ENCODE data around the gene ARHGAP25.
A peak's percentile ranks its signal among the peaks of the same experiment; 100 is the strongest.

Gene ARHGAP25

DNA sequence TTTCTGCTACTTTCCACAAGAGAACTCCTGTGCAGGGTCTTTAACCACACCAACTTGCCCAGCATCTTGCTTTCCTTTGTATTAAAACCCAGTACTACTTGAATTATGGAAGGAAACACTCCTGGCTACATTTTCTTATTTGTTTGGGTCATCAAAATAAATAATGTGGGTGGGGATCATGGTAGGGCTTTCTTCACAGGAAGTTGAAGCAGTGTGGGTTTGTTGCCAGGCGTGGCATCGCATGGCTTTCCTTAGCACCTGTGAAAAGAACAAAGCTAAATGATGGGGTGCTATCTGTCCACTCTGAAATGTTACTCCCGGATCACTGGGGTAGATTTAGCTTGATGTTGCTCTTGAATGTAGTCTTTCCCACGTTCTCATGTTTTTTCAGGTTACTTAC, 18.7 kb downstream of the ARHGAP25 start:
- TF ChIP-seq CTCF (IDR thresholded peaks at IDR 0.05; ENCODE audit: insufficient read depth, low read depth, low read length, missing control alignments), result no peak
- H3K4me3 ChIP-seq (ENCODE audit: low read depth, low read length), result no peak overlapping the region
- no peak for DNase-seq (ENCODE audit: low read depth)

- no peak for TF ChIP-seq CTCF (IDR thresholded peaks at IDR 0.05; ENCODE audit: insufficient read depth, low read depth, low read length, missing control alignments)
- H3K4me3 ChIP-seq (ENCODE audit: low read depth, low read length), result no peak overlapping the region
- DNase-seq (ENCODE audit: low read depth), result no peak
These were observed 20.5 kb downstream of the ARHGAP25 start for GRCh38 chr2:68755071-68755470.

DNA sequence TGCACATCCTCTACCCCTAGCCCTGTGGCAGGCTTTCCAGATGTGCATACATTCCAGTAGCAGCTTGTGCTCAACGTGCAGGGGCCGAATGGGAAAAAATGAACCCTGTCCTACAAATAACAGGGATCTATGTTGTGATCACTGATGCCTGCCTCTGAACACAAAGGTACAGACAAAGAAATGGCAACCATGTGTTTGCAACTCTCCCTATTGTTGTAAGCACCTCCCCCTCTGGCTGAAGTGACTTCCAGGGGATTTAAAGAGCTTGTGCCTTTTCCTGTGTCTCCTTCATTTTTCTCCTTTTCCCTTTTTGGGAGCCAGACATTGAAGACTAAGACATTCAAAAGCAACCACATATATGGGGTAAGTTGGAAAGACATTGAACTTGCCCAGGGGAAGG, 21.6 kb downstream of the ARHGAP25 start:
- no peak for DNase-seq (ENCODE audit: low read depth)
- no peak overlapping the region for H3K4me3 ChIP-seq (ENCODE audit: low read depth, low read length)
- TF ChIP-seq CTCF (IDR thresholded peaks at IDR 0.05; ENCODE audit: insufficient read depth, low read depth, low read length, missing control alignments), result no peak

DNA sequence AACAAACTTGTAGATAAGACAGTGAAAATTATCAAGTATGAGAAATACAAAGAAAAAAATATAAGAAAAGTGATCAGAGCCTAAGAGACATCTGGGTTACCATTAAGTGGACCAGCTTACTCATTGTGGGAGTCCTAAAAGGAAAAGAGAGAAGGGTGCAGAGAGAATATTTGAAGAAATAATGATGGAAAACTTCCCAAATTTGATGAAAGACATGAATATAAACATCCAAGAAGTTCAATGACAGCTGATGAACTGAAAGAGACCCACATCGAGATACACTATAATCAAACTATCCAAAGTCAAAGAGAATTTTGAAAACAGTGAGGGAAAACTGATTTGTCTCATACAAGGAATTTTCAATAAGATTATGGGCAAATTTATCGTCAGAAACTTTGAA, 22.5 kb downstream of the ARHGAP25 start:
- TF ChIP-seq CTCF (IDR thresholded peaks at IDR 0.05; ENCODE audit: insufficient read depth, low read depth, low read length, missing control alignments), result no peak
- no peak for DNase-seq (ENCODE audit: low read depth)
- no peak overlapping the region for H3K4me3 ChIP-seq (ENCODE audit: low read depth, low read length)

- H3K4me3 ChIP-seq (ENCODE audit: low read depth, low read length), result no peak overlapping the region
- no peak for DNase-seq (ENCODE audit: low read depth)
- no peak for TF ChIP-seq CTCF (IDR thresholded peaks at IDR 0.05; ENCODE audit: insufficient read depth, low read depth, low read length, missing control alignments)
These were observed 27.5 kb downstream of the ARHGAP25 start for GRCh38 chr2:68762100-68762499.

DNA sequence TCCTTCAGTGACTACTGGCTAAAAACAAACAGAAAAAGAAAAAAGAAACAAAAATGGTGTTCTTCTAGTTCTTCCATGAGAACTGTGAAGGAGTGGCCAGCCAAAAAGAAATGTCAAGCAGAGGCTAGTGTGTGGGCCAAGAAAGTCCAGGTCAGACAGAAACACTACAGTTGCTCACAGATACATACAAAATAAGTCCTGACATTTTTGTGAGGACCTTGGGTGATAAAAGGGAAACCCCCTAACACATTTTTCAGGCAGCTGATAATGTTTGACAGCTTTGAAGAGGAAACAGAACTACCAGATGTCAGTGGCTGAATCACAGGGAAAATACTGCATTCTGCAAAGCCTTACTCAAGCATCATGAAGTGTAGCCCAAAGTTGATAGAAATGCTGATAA, 28.1 kb downstream of the ARHGAP25 start:
- peak; percentile 59 for DNase-seq (ENCODE audit: low read depth)
- no peak overlapping the region for H3K4me3 ChIP-seq (ENCODE audit: low read depth, low read length)
- no peak for TF ChIP-seq CTCF (IDR thresholded peaks at IDR 0.05; ENCODE audit: insufficient read depth, low read depth, low read length, missing control alignments)

GRCh38 chr2:68764041-68764805, 29.6 kb downstream of the ARHGAP25 start:
- no peak for TF ChIP-seq CTCF (IDR thresholded peaks at IDR 0.05; ENCODE audit: insufficient read depth, low read depth, low read length, missing control alignments)
- peak overlapping the region; percentile 37 for H3K4me3 ChIP-seq (ENCODE audit: low read depth, low read length)
- DNase-seq (ENCODE audit: low read depth), result no peak

Data from GM12865 (cell line).